HG02759 (cell line): ENCODE measurements around the gene TTC38.
"Not testable (repeated sequence)": the region's sequence is repeated elsewhere in the genome, so short reads cannot be mapped to it uniquely, and the experiment has no call there.

ENCODE experiments used
- ATAC-seq: cut with Tn5 transposase; IDR thresholded peaks from one replicate; pipeline ENCODE4 v1.9.1; 2021; ENCODE audit warnings: mild to moderate bottlenecking, moderate library complexity; ENCODE audit not compliant: unreplicated experiment

TTC38 gene

GRCh38 chr22:46245511-46245910, 22.3 kb upstream of the TTC38 start:
- ATAC-seq = no peak

- no peak for ATAC-seq
Measured at GRCh38 chr22:46246178-46246577, 21.6 kb upstream of the TTC38 start.

GRCh38 chr22:46247443-46247975, 20.3 kb upstream of the TTC38 start:
- ATAC-seq = no peak

- peak; percentile 89 for ATAC-seq
Measured at GRCh38 chr22:46250035-46250782, 17.6 kb upstream of the TTC38 start, which contains the start of gene CDPF1. CDPF1 (minus strand) TSS chr22:46250293; CDS start chr22:46248284, 2,009 bp downstream.

DNA sequence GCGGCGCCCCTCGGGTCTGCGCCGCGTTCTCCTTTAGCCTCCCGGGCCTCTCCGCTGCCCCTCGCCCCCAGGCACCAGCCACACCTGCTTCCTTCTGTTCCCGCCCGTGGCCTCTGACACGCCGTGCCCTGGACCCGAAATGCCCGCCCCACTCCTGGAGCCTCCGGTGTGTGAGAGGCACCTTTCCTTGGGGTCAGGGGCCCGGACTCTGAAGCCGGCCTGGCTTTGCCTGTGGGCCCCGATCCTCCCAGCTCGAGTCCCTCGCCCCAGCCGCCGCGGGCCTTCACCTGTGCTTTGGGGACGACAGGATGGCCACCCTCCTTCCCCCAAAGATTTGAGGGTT, 17.1 kb upstream of the TTC38 start:
- no peak for ATAC-seq

DNA sequence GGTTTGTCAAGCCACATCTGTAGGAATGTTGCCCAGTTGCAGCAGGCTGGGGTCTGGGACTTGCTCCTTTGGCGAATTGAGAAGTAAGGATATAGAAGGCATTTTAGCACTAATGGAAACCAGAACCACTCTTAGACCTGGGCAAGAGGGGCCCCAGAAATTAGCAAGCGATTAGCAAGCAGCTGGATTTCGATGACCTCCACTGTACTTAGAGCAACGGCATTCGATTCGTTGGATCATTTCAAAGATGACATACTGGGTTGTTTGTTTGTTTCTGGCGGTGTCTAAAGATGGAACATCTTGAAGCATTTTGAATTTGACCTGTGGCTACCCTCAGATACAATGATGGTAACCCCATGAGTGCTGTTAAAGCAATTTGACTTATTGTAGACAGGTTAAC, 16.5 kb upstream of the TTC38 start:
- ATAC-seq = no peak

DNA sequence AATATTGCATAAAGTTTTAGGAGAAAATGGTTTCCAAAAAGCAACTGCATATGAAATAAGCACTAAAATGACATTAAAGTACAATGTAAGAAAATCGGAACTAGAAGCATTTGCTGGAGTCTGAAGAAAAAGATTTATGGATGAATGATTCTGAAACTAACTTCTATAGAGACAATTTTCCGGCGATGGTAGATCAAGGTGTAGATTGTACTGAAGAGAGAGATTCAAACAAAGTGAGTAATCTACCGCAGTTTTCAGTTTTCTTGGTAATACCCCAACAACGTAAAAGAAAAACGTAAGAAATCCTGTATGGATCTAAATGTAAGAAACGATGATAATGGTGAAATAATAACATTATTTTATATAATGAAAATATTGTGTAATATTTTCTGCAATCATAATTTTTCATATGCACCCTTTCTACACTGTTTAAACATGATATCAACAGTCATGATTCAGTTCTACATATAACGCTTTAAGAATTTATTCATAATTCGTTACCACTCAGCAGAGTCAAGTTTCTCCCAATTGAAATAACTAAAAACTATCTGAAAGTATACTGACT, 15.9 kb upstream of the TTC38 start:
- ATAC-seq = no peak

DNA sequence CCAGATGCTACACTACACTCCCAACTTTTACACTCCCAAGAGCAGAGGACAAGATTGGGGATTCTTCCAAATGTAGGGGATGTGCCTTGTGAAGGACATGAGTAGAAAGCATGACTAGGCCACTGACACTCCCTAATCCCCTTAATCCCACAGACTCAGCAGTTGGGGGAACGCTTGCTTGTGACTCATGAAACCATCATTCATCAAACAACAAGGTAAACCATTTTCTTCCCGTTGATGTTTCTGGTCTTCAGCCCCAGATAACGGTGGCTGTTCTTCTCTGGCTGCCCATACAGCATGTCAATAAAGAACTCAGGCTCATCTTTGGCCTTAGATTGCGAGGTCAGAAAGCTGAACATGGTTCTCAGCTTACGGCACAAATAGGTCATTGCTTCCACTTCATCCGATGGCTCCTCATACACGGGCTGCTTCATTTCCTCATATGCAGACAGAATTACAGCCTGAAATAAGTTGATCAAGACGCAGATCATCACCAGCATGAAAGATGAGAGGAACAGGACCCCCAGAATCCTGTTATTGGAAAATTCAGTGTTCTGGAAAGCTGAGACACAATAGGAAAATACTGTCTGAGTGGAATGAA, 11.3 kb upstream of the TTC38 start:
- ATAC-seq = no peak

- ATAC-seq = no peak
Measured at GRCh38 chr22:46259374-46259773, 8.4 kb upstream of the TTC38 start.

GRCh38 chr22:46260038-46260437, 7.8 kb upstream of the TTC38 start:
- no peak for ATAC-seq

DNA sequence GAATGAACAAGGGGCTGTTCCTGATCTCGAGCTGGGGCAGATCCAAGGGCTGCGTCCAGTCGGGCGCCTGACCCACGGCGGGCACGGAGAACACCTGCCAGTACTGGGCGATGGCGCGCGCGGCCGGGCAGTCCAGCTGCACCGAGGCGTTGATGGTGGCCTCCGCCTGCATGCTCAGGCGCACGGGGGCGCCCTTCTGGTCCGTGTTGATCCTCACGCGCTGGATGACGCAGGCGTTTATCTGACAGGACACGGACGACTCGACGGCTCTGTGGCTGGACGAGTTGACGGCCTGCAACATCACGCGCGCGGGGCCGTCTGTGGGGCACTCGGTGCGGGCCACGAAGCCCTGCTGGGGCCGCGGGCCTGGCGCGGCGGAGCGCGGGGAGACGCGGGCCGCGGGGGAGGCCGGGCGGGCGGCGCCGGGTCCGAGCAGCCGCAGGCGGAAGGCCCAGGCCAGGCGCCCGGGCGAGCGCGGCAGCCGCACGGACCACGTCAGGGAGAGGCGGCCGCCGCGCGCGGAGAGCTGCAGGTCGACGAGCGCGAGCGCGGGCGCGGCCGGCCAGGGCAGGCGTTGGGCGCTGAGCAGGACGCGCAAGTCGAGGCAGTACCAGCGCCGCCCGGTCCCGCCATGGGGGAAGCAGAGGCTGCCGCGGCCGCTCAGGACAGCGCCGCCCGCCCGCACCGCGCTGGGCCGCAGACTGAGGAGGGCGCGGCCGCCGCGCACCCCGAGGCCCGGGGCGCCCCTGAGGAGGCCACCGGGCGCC, 5.2 kb upstream of the TTC38 start:
- ATAC-seq = no peak

- ATAC-seq = no peak
Measured at GRCh38 chr22:46263216-46263590, 4.6 kb upstream of the TTC38 start, which contains the start of gene PKDREJ. PKDREJ (minus strand) TSS chr22:46263343; CDS start chr22:46263322, 21 bp downstream.

GRCh38 chr22:46264520-46264919, 3.3 kb upstream of the TTC38 start:
- ATAC-seq = not testable (repeated sequence)

DNA sequence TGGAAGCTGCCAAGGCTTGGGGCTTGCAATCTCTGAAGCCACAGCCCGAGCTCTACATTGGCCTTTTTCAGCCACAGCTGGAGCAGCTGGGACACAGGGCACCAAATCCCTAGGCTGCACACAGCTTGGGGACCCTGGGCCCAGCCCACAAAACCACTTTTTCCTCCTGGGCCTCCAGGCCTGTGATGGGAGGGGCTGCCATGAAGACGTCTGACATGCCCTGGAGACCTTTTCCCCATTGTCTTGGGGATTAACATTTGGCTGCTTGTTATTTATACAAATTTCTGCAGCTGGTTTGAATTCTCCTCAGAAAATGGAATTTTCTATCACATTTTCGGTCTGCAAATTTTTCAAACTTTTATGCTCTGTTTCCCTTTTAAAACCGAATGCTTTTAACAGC, 2.2 kb upstream of the TTC38 start:
- not testable (repeated sequence) for ATAC-seq

GRCh38 chr22:46269564-46269963, 1.8 kb downstream of the TTC38 start:
- ATAC-seq = no peak

GRCh38 chr22:46272196-46272595, 4.4 kb downstream of the TTC38 start:
- no peak for ATAC-seq

GRCh38 chr22:46272762-46273431, 5.1 kb downstream of the TTC38 start:
- ATAC-seq = no peak

- no peak for ATAC-seq
Measured at GRCh38 chr22:46273432-46274148, 5.8 kb downstream of the TTC38 start.

DNA sequence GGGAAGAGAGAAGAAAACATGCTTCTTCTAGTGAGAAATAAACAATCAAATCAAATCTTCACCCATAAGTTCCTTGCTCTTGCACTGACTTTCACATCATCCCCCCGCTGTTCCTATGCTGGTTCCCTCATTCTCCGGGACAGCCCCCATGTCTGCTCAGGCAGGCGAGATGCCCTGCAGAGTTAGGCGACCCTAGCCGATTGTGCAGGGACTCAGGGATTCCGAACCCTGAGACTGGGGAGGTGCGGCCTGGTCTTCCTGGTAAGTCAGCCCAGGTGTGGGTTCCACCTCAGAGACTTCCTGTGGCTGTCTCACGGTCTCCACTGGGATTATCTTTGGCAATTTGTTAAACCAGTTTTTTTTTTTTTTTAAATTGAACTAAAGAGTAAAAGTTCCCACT, 6.6 kb downstream of the TTC38 start:
- no peak for ATAC-seq

- no peak for ATAC-seq
Measured at GRCh38 chr22:46275455-46276122, 7.8 kb downstream of the TTC38 start.
